Aorta (tissue), 5 donors: ENCODE measurements around the gene EXOSC1. TPM values are rescaled to one million over a fixed set of nuclear protein-coding genes. Genes with fewer than 3 reads are reported as not detected.
A peak's percentile ranks its signal among the peaks of the same experiment; 100 is the strongest.
"Not testable (repeated sequence)": the region's sequence is repeated elsewhere in the genome, so short reads cannot be mapped to it uniquely, and the experiment has no call there.

Experiments used
- ATAC-seq: fragments of 200-7000 bp; cut with Tn5 transposase; one replicate; pipeline ENCODE4 v1.9.1; 2022; ENCODE audit warnings: moderate library complexity; ENCODE audit not compliant: low FRiP score
- DNase-seq, 2 donors: peaks; one replicate each; pipeline ENCODE4 v3.0.0-alpha.2; 2020
- H3K27ac ChIP-seq, 2 donors: one replicate each; pipeline ENCODE4 v1.5.1; 2013; ENCODE audit warnings: low read length in 2 of 2, mild to moderate bottlenecking in 2 of 2, moderate library complexity in 2 of 2, control low read depth in 1 of 2, inconsistent platforms in 1 of 2, low read depth in 1 of 2
- H3K27me3 ChIP-seq, 2 donors: one replicate each; pipeline ENCODE4 v1.6.1; 2013; ENCODE audit warnings: control low read depth in 1 of 2, low read length in 1 of 2, mild to moderate bottlenecking in 1 of 2, moderate library complexity in 1 of 2; ENCODE audit not compliant: insufficient read depth in 2 of 2, control insufficient read depth in 1 of 2
- H3K36me3 ChIP-seq, 2 donors: one replicate each; pipeline ENCODE4 v1.6.1; 2013; ENCODE audit warnings: control low read depth in 1 of 2, low read length in 1 of 2, mild to moderate bottlenecking in 1 of 2; ENCODE audit not compliant: insufficient read depth in 2 of 2, control insufficient read depth in 1 of 2
- H3K4me1 ChIP-seq, 2 donors: one replicate each; pipeline ENCODE4 v1.6.1; 2013; ENCODE audit warnings: low read length in 2 of 2, control low read depth in 1 of 2, mild to moderate bottlenecking in 1 of 2, moderate library complexity in 1 of 2; ENCODE audit not compliant: insufficient read depth in 2 of 2, control insufficient read depth in 1 of 2
- H3K4me3 ChIP-seq, 2 donors: one replicate each; pipeline ENCODE4 v1.5.1; 2013; ENCODE audit warnings: low read length in 2 of 2, control low read depth in 1 of 2, mild to moderate bottlenecking in 1 of 2
- H3K9me3 ChIP-seq: one replicate; pipeline ENCODE4 v1.6.1; 2013; ENCODE audit warnings: mild to moderate bottlenecking, low read length; ENCODE audit not compliant: control insufficient read depth
- whole genome bisulfite sequencing, 2 donors: extraction: QIAGEN DNeasy Blood & Tissue Kit; methylation state at CpG; one replicate each; pipeline ENCODE4 v1.1.7; 2013; 5-methylcytosine and 5-hydroxymethylcytosine counted together
- intact Hi-C, 2 donors: fragments of 100-400 bp; cut with DNase I; formaldehyde crosslinking; loops; one replicate each; pipeline versions ENCODE4 v1.14.2 to v1.15.0; 2022
- polyA plus RNA-seq, 2 donors: library from polyadenylated mRNA; stranded (reverse); fragments of 200-250 nt; gene quantifications; one replicate each; pipeline ENCODE4 v1.2.3, GENCODE V29; 2013
- total RNA-seq, 2 donors: library from RNA; stranded (reverse); fragmentation: NEBNext Ultra II Directional; extraction: Animal tissue kit (Norgen Biotek cat#: 25700); gene quantifications; one replicate each; pipeline ENCODE4 v1.2.1, GENCODE V29; 2021
- donor health status: healthy with polysubstance abuse.
- donor health status: Bipolar disorder and iron deficiency.
- donor health status: DM: no; HTN: no; CAD: no.
- donor health status: DM: no; HTN: no; CAD: no.
- donor health status: DM: yes; HTN: yes; CAD: no.

The EXOSC1 gene
- total and polyA plus RNA-seq, 4 donors: 25.6 to 41.9 (median 33.3) TPM

DNA sequence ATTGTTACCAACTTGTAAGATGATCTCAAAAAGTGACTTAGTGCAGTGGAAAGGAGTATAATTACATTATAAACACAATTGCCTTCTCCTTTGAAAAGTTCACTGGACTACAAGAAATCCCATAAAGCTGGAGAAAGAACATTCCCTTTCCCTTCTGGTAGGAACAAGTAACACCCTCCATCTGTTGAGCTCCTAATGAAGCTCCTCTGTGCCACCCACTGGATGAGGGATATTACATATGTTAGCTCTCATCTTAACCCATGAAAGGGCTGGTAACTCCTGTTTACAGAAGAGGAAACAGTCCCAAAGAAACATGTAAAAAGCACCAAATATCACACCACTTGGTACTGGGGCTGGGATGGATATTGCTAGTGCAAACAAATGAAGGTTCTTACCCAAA lies 11.8 kb downstream of the EXOSC1 start:
- Histone ChIP-seq H3K27me3 (no peaks in the 10 kb centered on the region), H3K4me3 (no peak overlapping the region), H3K36me3 (peaks cover 11 to 12% of the 10 kb centered on the region in 2 donors), H3K9me3 (no peaks in the 10 kb centered on the region), H3K4me1 (no peaks in the 10 kb centered on the region), H3K27ac (no peak overlapping the region)
- no peak for DNase-seq
- intact Hi-C loops: no loop called here
- ATAC-seq: no peak

DNA sequence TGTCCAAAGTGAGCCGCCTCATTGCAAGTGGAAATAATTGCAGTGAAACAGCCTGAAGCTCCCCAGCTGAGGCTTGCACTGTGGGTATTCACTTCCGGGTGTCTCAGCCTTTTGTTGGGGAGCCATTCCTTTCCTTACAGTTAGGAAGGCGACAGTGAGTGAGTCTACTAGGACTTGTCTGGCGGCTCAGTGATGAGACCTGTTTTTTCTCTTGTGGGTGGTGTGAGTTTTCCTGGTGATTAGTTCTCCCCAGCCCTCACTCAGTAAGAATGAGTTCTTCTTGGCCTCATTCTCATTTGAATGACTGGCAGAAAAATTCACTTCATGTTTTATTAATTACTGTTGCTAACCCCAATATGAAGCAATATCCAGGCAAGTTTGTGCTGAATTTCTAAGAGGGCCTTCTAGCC lies 17.2 kb downstream of the EXOSC1 start:
- H3K27me3 ChIP-seq: no peaks in the 10 kb centered on the region
- no peaks in the 10 kb centered on the region for H3K9me3 ChIP-seq
- no peak overlapping the region for H3K27ac ChIP-seq
- WGBS, 2 donors: 71 to 73% methylated on average over 4 of the region's 4 CpGs
- ATAC-seq (no peak), DNase-seq (no peak)
- intact Hi-C loops: no loop called here
- no peak overlapping the region for H3K4me3 ChIP-seq
- peaks cover 0 to 6% of the 10 kb centered on the region in 2 donors for H3K4me1 ChIP-seq
- H3K36me3 ChIP-seq: peaks cover 5 to 11% of the 10 kb centered on the region in 2 donors

DNA sequence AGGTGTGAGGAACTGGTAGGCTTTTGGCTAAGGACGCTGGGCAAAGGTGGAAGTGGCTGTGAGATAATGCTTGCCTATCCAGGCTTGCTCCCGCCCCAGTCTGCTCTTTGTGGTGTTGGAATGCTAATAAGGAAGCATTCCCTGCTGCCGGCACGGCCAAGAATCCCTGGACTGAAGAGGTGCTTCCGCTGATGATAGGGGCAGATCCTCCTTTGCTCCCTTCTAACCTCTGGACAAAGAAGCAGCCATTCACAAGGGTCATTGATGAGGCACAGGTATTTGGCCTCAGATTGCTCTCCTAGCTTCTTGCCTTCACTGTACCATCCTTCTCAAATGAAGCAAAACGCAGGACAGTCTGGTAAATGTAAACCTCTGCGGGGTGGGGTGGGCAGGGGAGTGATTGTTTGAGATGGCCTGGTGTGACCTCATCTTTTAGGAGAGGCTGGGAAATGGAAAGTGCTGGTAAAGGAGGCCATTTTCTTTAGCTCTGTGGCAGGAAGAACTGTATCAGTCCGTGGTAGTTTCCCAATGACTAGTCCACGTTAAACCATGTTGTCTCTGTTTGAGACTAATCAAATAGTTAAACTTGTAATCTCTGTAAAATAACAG lies 18.1 kb downstream of the EXOSC1 start:
- intact Hi-C loops: loop anchor here in 1 of 2 donors (2.0 kb wide), 1 partner anchor 17 kb away; no protein-coding TSS in a partner anchor
- no peak overlapping the region for H3K27ac ChIP-seq
- peak overlapping the region in 1 of 2 donors; percentile 76 for H3K4me3 ChIP-seq
- H3K36me3 ChIP-seq: peaks cover 3 to 11% of the 10 kb centered on the region in 2 donors
- peaks cover 0 to 6% of the 10 kb centered on the region in 2 donors for H3K4me1 ChIP-seq
- WGBS, 2 donors: 12 to 17% methylated on average over 9 of the region's 9 CpGs
- no peaks in the 10 kb centered on the region for H3K27me3 ChIP-seq
- DNase-seq (no peak), ATAC-seq (no peak)
- no peaks in the 10 kb centered on the region for H3K9me3 ChIP-seq

DNA sequence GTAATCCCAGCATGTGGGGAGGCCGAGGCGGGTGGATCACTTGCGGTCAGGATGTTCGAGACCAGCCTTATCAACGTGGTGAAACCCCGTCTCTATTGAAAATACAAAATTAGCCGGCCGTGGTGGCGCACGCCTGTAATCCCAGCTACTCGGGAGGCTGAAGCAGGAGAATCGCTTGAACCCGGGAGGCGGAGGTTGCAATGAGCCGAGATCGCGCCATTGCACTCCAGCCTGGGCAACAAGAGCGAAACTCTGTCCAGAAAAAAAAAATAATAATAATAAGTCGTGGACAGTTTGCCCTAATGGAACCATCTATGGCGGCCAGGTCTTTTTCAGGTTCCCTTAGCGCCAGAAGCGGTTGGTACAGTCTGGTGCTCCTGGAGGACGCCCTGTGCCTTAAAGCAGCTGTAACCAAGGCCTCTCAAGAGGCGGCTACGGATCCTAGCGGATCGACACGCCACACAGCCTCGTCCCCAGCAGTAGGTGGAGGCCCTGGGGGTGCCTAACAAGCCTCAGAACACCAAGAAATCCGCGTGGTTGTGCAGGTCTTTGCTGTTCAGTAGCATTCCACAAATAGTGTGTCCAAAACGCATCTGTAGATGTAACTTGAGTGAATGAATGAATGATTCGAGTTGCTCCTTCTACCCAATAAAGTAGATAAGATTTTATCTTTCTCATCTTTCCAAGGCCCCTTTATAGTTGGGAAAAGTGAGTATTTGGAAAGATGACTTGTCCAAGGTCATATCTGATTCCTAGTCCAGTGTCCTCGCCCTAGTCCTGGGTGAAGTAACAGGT lies 18.8 kb downstream of the EXOSC1 start:
- DNase-seq (peak in 1 of 2 donors; percentile 57), ATAC-seq (no peak)
- Histone ChIP-seq H3K4me3 (peak overlapping the region; percentile 22 to 76), H3K4me1 (peaks cover 0 to 6% of the 10 kb centered on the region in 2 donors), H3K27me3 (no peaks in the 10 kb centered on the region), H3K27ac (no peak overlapping the region), H3K36me3 (peaks cover 3 to 9% of the 10 kb centered on the region in 2 donors), H3K9me3 (no peaks in the 10 kb centered on the region)
- 6 to 9% methylated on average over 34 of the region's 34 CpGs for WGBS, 2 donors
- intact Hi-C loops: loop anchor here in 1 of 2 donors (2.0 kb wide), 1 partner anchor 18 kb away; no protein-coding TSS in a partner anchor

DNA sequence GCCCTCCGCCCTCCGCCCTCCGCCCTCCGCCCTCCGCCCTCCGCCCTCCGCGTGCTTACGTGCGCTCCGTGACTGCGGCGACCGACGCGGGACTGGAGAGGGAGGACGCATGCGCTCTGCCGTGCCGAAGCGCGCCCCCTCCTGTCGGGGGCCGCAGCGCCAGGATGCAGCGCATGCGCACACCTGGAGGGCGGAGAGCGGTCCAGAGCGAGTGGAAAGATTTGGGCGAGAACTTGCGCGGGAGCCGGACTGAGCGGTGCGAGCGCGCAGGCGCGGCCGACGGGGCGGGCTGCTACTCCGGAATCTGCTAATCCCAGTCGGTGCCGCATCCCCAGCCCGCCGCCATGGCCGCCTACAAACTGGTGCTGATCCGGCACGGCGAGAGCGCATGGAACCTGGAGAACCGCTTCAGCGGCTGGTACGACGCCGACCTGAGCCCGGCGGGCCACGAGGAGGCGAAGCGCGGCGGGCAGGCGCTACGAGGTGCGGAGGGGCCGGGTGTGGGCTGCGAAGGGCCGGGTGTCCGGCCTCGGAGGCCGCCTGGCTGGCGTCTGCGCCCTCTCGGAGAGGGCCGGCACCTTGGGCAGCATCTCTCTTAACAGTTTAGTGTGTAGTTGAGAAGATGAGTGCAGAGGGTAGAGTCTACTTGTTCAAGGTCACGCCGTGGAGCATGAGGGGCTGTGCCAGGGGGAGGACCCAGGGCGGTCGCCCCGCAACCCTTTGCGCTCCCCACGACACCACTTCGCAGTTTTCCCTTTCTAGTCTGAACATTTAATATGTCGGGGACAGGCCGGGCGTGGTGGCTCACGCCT lies 19.6 kb downstream of the EXOSC1 start, which contains the start of gene PGAM1:
Gene PGAM1 (plus strand): TSS at position 228 of the 812 bp plus-strand sequence. CDS start 117 bp downstream, at position 345.
- 0 to 2% methylated on average over 53 to 90 of the region's 90 CpGs for WGBS, 2 donors
- peaks cover 0 to 6% of the 10 kb centered on the region in 2 donors for H3K4me1 ChIP-seq
- no peaks in the 10 kb centered on the region for H3K27me3 ChIP-seq
- peak within 1 kb of the TSS; percentile 30 to 76 for H3K4me3 ChIP-seq
- intact Hi-C loops: loop anchor here in 1 of 2 donors (2.0 kb wide), 1 partner anchor 19 kb away; no protein-coding TSS in a partner anchor
- H3K27ac ChIP-seq: peak within 1 kb of the TSS in 1 of 2 donors; percentile 64
- peak; percentile 98 for ATAC-seq
- peak; percentile 97 to 98 for DNase-seq
- H3K36me3 ChIP-seq: peaks cover 0 to 1% of the 10 kb centered on the region in 2 donors
- H3K9me3 ChIP-seq: no peaks in the 10 kb centered on the region

DNA sequence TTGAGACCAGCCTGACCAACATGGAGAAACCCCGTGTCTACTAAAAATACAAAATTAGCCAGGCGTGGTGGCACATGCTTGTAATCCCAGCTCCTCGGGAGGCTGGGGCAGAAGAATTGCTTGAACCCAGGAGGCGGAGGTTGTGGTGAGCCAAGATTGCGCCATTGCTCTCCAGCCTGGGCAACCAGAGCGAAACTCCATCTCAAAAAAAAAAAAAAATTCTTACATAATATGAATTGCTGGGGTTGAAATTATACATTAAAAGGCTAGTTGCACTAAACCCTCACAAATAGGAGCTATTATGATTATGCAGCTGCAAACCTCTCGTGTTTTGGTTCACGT lies 22.1 kb downstream of the EXOSC1 start:
- ATAC-seq, intact Hi-C loops, H3K27ac ChIP-seq, H3K4me3 ChIP-seq, H3K4me1 ChIP-seq, H3K27me3 ChIP-seq, DNase-seq, H3K36me3 ChIP-seq, H3K9me3 ChIP-seq: not testable (repeated sequence)
- 76 to 77% methylated on average over 8 of the region's 8 CpGs for WGBS, 2 donors

DNA sequence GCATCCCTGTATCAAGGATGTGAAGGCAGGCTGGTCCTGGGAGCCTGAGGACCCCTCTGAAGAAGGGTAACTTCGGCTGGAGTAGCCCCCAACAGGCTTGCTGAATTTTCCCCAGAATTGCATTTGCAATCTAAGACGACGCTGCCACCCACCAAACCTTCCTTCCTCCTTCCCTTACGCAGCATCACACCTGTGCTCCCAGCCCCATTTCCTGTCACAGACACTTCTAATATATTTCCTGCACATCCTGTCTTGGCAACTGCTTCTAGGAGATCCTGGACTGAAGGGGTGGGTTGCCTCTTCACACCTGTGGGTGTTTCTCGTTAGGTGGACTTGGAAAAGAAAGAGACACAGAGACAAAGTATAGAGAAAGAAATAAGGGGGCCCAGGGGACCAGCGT lies 29.2 kb downstream of the EXOSC1 start:
- WGBS, 2 donors: 88 to 90% methylated on average over 6 of the region's 6 CpGs
- H3K4me3 ChIP-seq: no peak overlapping the region
- no peak overlapping the region for H3K27ac ChIP-seq
- intact Hi-C loops: no loop called here
- DNase-seq (no peak), ATAC-seq (no peak)
- H3K36me3 ChIP-seq: no peaks in the 10 kb centered on the region
- no peaks in the 10 kb centered on the region for H3K27me3 ChIP-seq
- H3K4me1 ChIP-seq: no peaks in the 10 kb centered on the region
- no peaks in the 10 kb centered on the region for H3K9me3 ChIP-seq

DNA sequence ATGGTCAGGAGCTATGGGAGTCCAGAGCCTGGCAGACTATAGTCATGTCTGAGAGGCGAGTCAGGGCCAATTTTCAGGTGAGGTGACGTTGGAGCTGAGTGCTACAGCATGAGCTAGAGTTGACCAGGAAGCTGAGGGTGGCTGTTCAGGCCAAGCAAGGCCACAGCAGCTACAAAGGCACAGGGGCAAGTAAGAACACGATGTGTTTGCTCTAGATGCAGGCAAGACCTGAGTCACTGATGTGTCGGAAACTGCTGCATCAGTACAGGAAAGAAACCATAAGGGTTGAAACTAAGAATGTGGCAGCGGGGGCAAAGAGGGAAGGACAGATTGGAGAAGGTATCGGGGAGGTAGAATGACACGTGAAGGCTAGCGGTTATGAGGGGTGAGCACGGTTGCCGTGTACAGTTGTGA lies 32.9 kb downstream of the EXOSC1 start:
- H3K27ac ChIP-seq: no peak overlapping the region
- H3K27me3 ChIP-seq: no peaks in the 10 kb centered on the region
- DNase-seq (no peak), ATAC-seq (no peak)
- H3K9me3 ChIP-seq: no peaks in the 10 kb centered on the region
- H3K4me3 ChIP-seq: no peak overlapping the region
- intact Hi-C loops: no loop called here
- H3K36me3 ChIP-seq: no peaks in the 10 kb centered on the region
- WGBS, 2 donors: 90 to 94% methylated on average over 10 of the region's 10 CpGs
- no peaks in the 10 kb centered on the region for H3K4me1 ChIP-seq
